PC-3 (cell line): ENCODE data around the gene PMEPA1.

Source experiments
- EZH2 ChIP-seq: fragments of 300-600 bp; sonication (generic); IDR thresholded peaks from one replicate; pipeline ENCODE4 v1.6.1; 2017; ENCODE audit warnings: antibody characterized with exemption, mild to moderate bottlenecking, low read length; ENCODE audit not compliant: unreplicated experiment
- EZH2phosphoT487 ChIP-seq: fragments of 300-600 bp; sonication (generic); IDR thresholded peaks from 2 replicates; pipeline ENCODE4 v1.6.1; 2018; ENCODE audit warnings: mild to moderate bottlenecking, antibody characterized with exemption, low read length, borderline replicate concordance
- TF ChIP-seq, protein P1 (sequence below): fragments of 300-600 bp; sonication (generic); conservative IDR thresholded peaks from 2 replicates; pipeline ENCODE4 v1.5.1; 2017; ENCODE audit warnings: antibody characterized with exemption, low read depth, mild to moderate bottlenecking, low read length

GRCh38 chr20:57683881-57684807 is 25.7 kb downstream of the PMEPA1 start:
- TF ChIP-seq, protein P1, sequence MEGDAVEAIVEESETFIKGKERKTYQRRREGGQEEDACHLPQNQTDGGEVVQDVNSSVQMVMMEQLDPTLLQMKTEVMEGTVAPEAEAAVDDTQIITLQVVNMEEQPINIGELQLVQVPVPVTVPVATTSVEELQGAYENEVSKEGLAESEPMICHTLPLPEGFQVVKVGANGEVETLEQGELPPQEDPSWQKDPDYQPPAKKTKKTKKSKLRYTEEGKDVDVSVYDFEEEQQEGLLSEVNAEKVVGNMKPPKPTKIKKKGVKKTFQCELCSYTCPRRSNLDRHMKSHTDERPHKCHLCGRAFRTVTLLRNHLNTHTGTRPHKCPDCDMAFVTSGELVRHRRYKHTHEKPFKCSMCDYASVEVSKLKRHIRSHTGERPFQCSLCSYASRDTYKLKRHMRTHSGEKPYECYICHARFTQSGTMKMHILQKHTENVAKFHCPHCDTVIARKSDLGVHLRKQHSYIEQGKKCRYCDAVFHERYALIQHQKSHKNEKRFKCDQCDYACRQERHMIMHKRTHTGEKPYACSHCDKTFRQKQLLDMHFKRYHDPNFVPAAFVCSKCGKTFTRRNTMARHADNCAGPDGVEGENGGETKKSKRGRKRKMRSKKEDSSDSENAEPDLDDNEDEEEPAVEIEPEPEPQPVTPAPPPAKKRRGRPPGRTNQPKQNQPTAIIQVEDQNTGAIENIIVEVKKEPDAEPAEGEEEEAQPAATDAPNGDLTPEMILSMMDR, result no peak
- no peak for TF ChIP-seq EZH2
- no peak for TF ChIP-seq EZH2phosphoT487
